Esophagus muscularis mucosa (tissue), 4 donors: ENCODE results near the gene RHBDL3. TPM values are rescaled to one million over a fixed set of nuclear protein-coding genes. Genes with fewer than 3 reads are reported as not detected.

Experiments used
- DNase-seq: peaks from one replicate; pipeline ENCODE4 v3.0.0-alpha.2; 2017; ENCODE audit errors: extremely low spot score
- H3K27ac ChIP-seq, 4 donors: fragments of 200-600 bp; sonication (generic); replicated peaks in 1 of 4; 1 replicate in 3 of 4; 2 replicates in 1 of 4; pipeline ENCODE4 v1.5.1; 2016 to 2019; ENCODE audit warnings: mild to moderate bottlenecking in 1 of 4
- H3K27me3 ChIP-seq, 4 donors: fragments of 200-600 bp; sonication (generic); one replicate each; pipeline versions ENCODE4 v1.5.1 to v1.6.0; 2016 to 2019
- H3K36me3 ChIP-seq, 4 donors: fragments of 200-600 bp; sonication (generic); one replicate each; pipeline ENCODE4 v1.5.1; 2016 to 2019
- H3K4me1 ChIP-seq, 4 donors: fragments of 200-600 bp; sonication (generic); one replicate each; pipeline ENCODE4 v1.5.1; 2016 to 2019
- H3K4me3 ChIP-seq, 4 donors: fragments of 200-600 bp; sonication (generic); 1 replicate in 2 of 4; 2 replicates in 2 of 4; pipeline ENCODE4 v1.5.1; 2016 to 2019; ENCODE audit warnings: mild to moderate bottlenecking in 4 of 4, moderate library complexity in 1 of 4
- H3K9me3 ChIP-seq, 4 donors: fragments of 200-600 bp; sonication (generic); 1 replicate in 3 of 4; 2 replicates in 1 of 4; pipeline ENCODE4 v1.5.1; 2016 to 2019
- CTCF ChIP-seq, 3 experiments: fragments of 200-600 bp in 2 of 3; fragments of 450-650 bp in 1 of 3; sonication (generic) in 2 of 3; IDR thresholded peaks; one replicate each; pipeline ENCODE4 v1.5.1; 2017 to 2019; ENCODE audit warnings: antibody characterized with exemption in 3 of 3, mild to moderate bottlenecking in 2 of 3, moderate library complexity in 1 of 3
- EP300 ChIP-seq: sonication (generic); formaldehyde crosslinking; IDR thresholded peaks from one replicate; pipeline ENCODE4 v1.6.1; 2017; ENCODE audit warnings: antibody characterized with exemption
- POLR2A ChIP-seq: fragments of 450-650 bp; IDR thresholded peaks from one replicate; pipeline ENCODE4 v1.6.1; 2017; ENCODE audit warnings: antibody characterized with exemption, moderate library complexity, mild to moderate bottlenecking, low read depth
- POLR2AphosphoS5 ChIP-seq, 2 donors: sonication (generic); formaldehyde crosslinking; IDR thresholded peaks; one replicate each; pipeline ENCODE4 v1.6.1; 2017; ENCODE audit warnings: antibody characterized with exemption in 2 of 2
- WGBS: methylation state at CpG from one replicate; pipeline ENCODE4 v1.1.5; 2018; 5-methylcytosine and 5-hydroxymethylcytosine counted together
- intact Hi-C: fragments of 100-400 bp; cut with DNase I; formaldehyde crosslinking; loops from one replicate; pipeline ENCODE4 v1.15.1; 2023
- total RNA-seq, 4 donors: library from RNA; depleted of rRNA; stranded (reverse); fragments of >200 nt; gene quantifications; one replicate each; pipeline versions ENCODE4 v1.1.0 to v1.2.1, GENCODE V29; 2016

RHBDL3 gene
- total RNA-seq, 4 donors from 2014 or later = 0.42 to 2.1 (median 1.0) TPM

- no peak for DNase-seq
- Histone ChIP-seq H3K4me3 (no peak overlapping the region), H3K27me3 (no peaks in the 10 kb centered on the region), H3K4me1 (peaks cover 0 to 4% (median 0%) of the 10 kb centered on the region in 4 donors), H3K27ac (no peak overlapping the region), H3K36me3 (no peaks in the 10 kb centered on the region), H3K9me3 (no peaks in the 10 kb centered on the region)
- WGBS = 94% methylated on average over 7 of the region's 7 CpGs
- intact Hi-C loops = no loop called here
- TF ChIP-seq POLR2AphosphoS5 (IDR thresholded peaks at IDR 0.05) = no peak
- no peak for TF ChIP-seq CTCF (IDR thresholded peaks at IDR 0.05)
- TF ChIP-seq EP300 = no peak
- TF ChIP-seq POLR2A = no peak
These were observed 34.0 kb downstream of the RHBDL3 start for GRCh38 chr17:32299580-32300164.

- H3K4me3 ChIP-seq = no peak overlapping the region
- TF ChIP-seq EP300 = no peak
- no peak for TF ChIP-seq POLR2AphosphoS5 (IDR thresholded peaks at IDR 0.05)
- TF ChIP-seq CTCF (IDR thresholded peaks at IDR 0.05) = no peak
- TF ChIP-seq POLR2A = no peak
- no peaks in the 10 kb centered on the region for H3K36me3 ChIP-seq
- no peaks in the 10 kb centered on the region for H3K27me3 ChIP-seq
- peaks cover 0 to 4% (median 0%) of the 10 kb centered on the region in 4 donors for H3K4me1 ChIP-seq
- no peak overlapping the region for H3K27ac ChIP-seq
- intact Hi-C loops = no loop called here
- H3K9me3 ChIP-seq = no peaks in the 10 kb centered on the region
- WGBS = 79% methylated on average over 4 of the region's 4 CpGs
- DNase-seq = no peak
These were observed 36.4 kb downstream of the RHBDL3 start for GRCh38 chr17:32302037-32302436.

- DNase-seq = no peak
These were observed 37.4 kb downstream of the RHBDL3 start for GRCh38 chr17:32302860-32303649.

GRCh38 chr17:32303781-32304288, 38.2 kb downstream of the RHBDL3 start:
- no peak for DNase-seq
- Histone ChIP-seq H3K27me3 (no peaks in the 10 kb centered on the region), H3K9me3 (no peaks in the 10 kb centered on the region), H3K4me3 (no peak overlapping the region), H3K36me3 (no peaks in the 10 kb centered on the region), H3K4me1 (no peaks in the 10 kb centered on the region), H3K27ac (no peak overlapping the region)
- TF ChIP-seq EP300 (no peak), POLR2AphosphoS5 (IDR thresholded peaks at IDR 0.05) (no peak), CTCF (IDR thresholded peaks at IDR 0.05) (no peak), POLR2A (no peak)
- 59% methylated on average over 2 of the region's 2 CpGs for WGBS
- intact Hi-C loops = no loop called here

More at GRCh38 chr17:32302860-32303649, 37.4 kb downstream of the RHBDL3 start:
- Histone ChIP-seq H3K36me3 (no peaks in the 10 kb centered on the region), H3K27me3 (no peaks in the 10 kb centered on the region), H3K4me3 (no peak overlapping the region), H3K27ac (no peak overlapping the region), H3K4me1 (peaks cover 0 to 3% (median 0%) of the 10 kb centered on the region in 4 donors), H3K9me3 (no peaks in the 10 kb centered on the region)
- 90% methylated on average over 6 of the region's 10 CpGs for WGBS
- TF ChIP-seq POLR2AphosphoS5 (IDR thresholded peaks at IDR 0.05) = no peak
- no peak for TF ChIP-seq EP300
- no peak for TF ChIP-seq CTCF (IDR thresholded peaks at IDR 0.05)
- no peak for TF ChIP-seq POLR2A
- intact Hi-C loops = no loop called here
